OCI-LY7 (cell line): Measurements from ENCODE around the gene BMP2. TPM values are rescaled to one million over a fixed set of nuclear protein-coding genes. Genes with fewer than 3 reads are reported as not detected.
A peak's percentile ranks its signal among the peaks of the same experiment; 100 is the strongest.

Source experiments
- Bru-seq: library from RNA; stranded (reverse); fragments of 400-500 nt; gene quantifications from one replicate; lab custom pipeline; 2021; lab: Mats Ljungman, UMichigan
- BruChase-seq, 2 experiments: library from RNA; stranded (reverse); fragments of 400-500 nt; gene quantifications; one replicate each; lab custom pipeline; 2021; lab: Mats Ljungman, UMichigan
- BruUV-seq: library from RNA; stranded (reverse); fragments of 400-500 nt; replicated peaks from 2 replicates; lab custom pipeline; 2021; lab: Mats Ljungman, UMichigan
- CTCF ChIA-PET: fragments of 300-600 bp; sonication (Branson Sonifier 250); formaldehyde crosslinking; loops from one replicate; lab custom pipeline; 2022; ENCODE audit warnings: antibody characterized with exemption; ENCODE audit not compliant: unreplicated experiment; lab: Charles Lee
- POLR2A ChIA-PET: fragments of 300-600 bp; sonication (Branson Sonifier 250); formaldehyde crosslinking; loops from one replicate; lab custom pipeline; 2022; ENCODE audit warnings: antibody characterized with exemption; lab: Charles Lee
- DNase-seq: peaks from one replicate; pipeline ENCODE4 v3.0.0-alpha.2; 2015; ENCODE audit warnings: low spot score
- H2AFZ ChIP-seq: fragments of 200-600 bp; sonication (generic), shearing (Covaris generic); 2 replicates; pipeline ENCODE4 v1.6.1; 2014; ENCODE audit warnings: mild to moderate bottlenecking, antibody characterized with exemption, low read length, moderate library complexity
- H3K27ac ChIP-seq: fragments of 200-600 bp; sonication (generic); 2 replicates; pipeline ENCODE4 v1.5.1; 2014; ENCODE audit warnings: mixed run types, low read depth, mild to moderate bottlenecking, moderate library complexity, low read length, inconsistent platforms; ENCODE audit not compliant: poor library complexity, severe bottlenecking
- H3K36me3 ChIP-seq: fragments of 200-600 bp; sonication (generic); 2 replicates; pipeline ENCODE4 v1.6.1; 2014; ENCODE audit warnings: mild to moderate bottlenecking, antibody characterized with exemption, low read length, moderate library complexity, mixed read lengths; ENCODE audit not compliant: insufficient read depth
- H3K4me1 ChIP-seq: fragments of 200-600 bp; sonication (generic); 2 replicates; pipeline ENCODE4 v1.5.1; 2014; ENCODE audit warnings: mild to moderate bottlenecking, low read length; ENCODE audit not compliant: insufficient read depth, poor library complexity, severe bottlenecking
- H3K4me2 ChIP-seq: fragments of 200-600 bp; sonication (generic); 2 replicates; pipeline ENCODE4 v1.6.1; 2014; ENCODE audit warnings: mild to moderate bottlenecking, low read length
- H3K4me3 ChIP-seq: fragments of 200-600 bp; sonication (generic); 2 replicates; pipeline ENCODE4 v1.5.1; 2014; ENCODE audit warnings: mild to moderate bottlenecking, low read depth, low read length; ENCODE audit not compliant: poor library complexity, severe bottlenecking
- H3K79me2 ChIP-seq: fragments of 200-600 bp; sonication (generic); 2 replicates; pipeline ENCODE4 v1.6.1; 2016; ENCODE audit warnings: low read depth, mild to moderate bottlenecking, low read length, moderate library complexity, mixed read lengths; ENCODE audit not compliant: insufficient read depth
- H3K9me2 ChIP-seq: fragments of 200-600 bp; sonication (generic); 2 replicates; pipeline ENCODE4 v1.6.1; 2016; ENCODE audit warnings: mild to moderate bottlenecking, low read length, mixed read lengths; ENCODE audit not compliant: insufficient read depth
- H3K9me3 ChIP-seq: fragments of 200-600 bp; sonication (generic); 2 replicates; pipeline ENCODE4 v1.6.1; 2014; ENCODE audit warnings: mild to moderate bottlenecking, mixed run types, low read length, mixed read lengths
- H4K20me1 ChIP-seq: fragments of 200-600 bp; sonication (generic); 2 replicates; pipeline ENCODE4 v1.6.1; 2014; ENCODE audit warnings: mild to moderate bottlenecking, antibody characterized with exemption, low read length, moderate library complexity, mixed read lengths; ENCODE audit not compliant: insufficient read depth
- EZH2phosphoT487 ChIP-seq: fragments of 200-600 bp; sonication (generic); IDR thresholded peaks from 2 replicates; pipeline ENCODE4 v1.6.1; 2018; ENCODE audit warnings: low read depth, borderline replicate concordance, mild to moderate bottlenecking, mixed run types, antibody characterized with exemption, low read length, moderate library complexity, mixed read lengths
- intact Hi-C: fragments of 100-400 bp; cut with micrococcal nuclease; formaldehyde crosslinking; loops from one replicate; pipeline ENCODE4 v1.10.0; 2022; ENCODE audit not compliant: unreplicated experiment
- long read RNA-seq: library from polyadenylated mRNA; stranded (forward); transcript quantifications from one replicate; pipeline ENCODE4 v2.0.0, GENCODE V29; 2022
- total RNA-seq, 2 experiments: library from RNA; depleted of rRNA in 1 of 2; stranded (reverse); fragments of >200 nt in 1 of 2; shearing (Covaris generic) in 1 of 2; gene quantifications; 2 replicates each; pipeline ENCODE4 v1.2.3, GENCODE V29; 2014 to 2022
- TF ChIP-seq, protein P1 (sequence below): fragments of 200-600 bp; sonication (generic); conservative IDR thresholded peaks from 2 replicates; pipeline ENCODE4 v1.5.1; 2014; ENCODE audit warnings: mild to moderate bottlenecking, antibody characterized with exemption, low read length, moderate library complexity, mixed read lengths

The BMP2 gene
- total RNA-seq (2014; rRNA removed; shearing (Covaris generic)), result not detected in 2 replicates
- total RNA-seq (2022), result not detected in 2 replicates
- not detected for Bru-seq, nascent RNA
- BruChase-seq, experiment 1, labeled RNA remaining after a 6-hour chase, result not detected
- BruChase-seq, experiment 2, labeled RNA remaining after a 2-hour chase, result not detected
- long read RNA-seq, result 0 reads

DNA sequence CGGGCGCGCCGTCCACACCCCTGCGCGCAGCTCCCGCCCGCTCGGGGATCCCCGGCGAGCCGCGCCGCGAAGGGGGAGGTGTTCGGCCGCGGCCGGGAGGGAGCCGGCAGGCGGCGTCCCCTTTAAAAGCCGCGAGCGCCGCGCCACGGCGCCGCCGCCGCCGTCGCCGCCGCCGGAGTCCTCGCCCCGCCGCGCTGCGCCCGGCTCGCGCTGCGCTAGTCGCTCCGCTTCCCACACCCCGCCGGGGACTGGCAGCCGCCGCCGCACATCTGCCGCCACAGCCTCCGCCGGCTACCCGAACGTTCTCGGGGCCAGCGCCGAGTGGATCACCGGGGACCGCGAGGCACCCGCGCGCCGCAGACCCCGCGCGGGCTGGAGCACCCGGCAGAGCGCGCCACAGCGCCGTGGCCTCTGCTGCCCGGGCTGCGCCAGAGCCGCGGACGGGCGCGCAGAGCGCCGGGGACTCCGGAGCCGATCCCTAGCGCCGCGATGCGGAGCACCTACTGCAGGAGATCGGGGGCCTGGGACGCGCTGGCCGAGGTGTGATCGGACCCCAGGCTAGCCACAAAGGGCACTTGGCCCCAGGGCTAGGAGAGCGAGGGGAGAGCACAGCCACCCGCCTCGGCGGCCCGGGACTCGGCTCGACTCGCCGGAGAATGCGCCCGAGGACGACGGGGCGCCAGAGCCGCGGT is at the start of gene BMP2:
Gene BMP2 (plus strand): TSS at position 151 of the 692 bp plus-strand sequence. CDS start 2,441 bp downstream, outside the sequence.
- Histone ChIP-seq H3K4me2 (peak within 1 kb of the TSS; percentile 55), H2AFZ (0 out of 2 replicates have a peak within 1 kb of the TSS, but pooled peaks have one; percentile 40), H3K9me2 (no peaks in the 10 kb centered on the region), H4K20me1 (no peaks in the 10 kb centered on the region), H3K4me1 (no peaks in the 10 kb centered on the region), H3K79me2 (no peaks in the 10 kb centered on the region), H3K4me3 (peak within 1 kb of the TSS; percentile 61), H3K36me3 (no peaks in the 10 kb centered on the region), H3K9me3 (no peaks in the 10 kb centered on the region), H3K27ac (no peak within 1 kb of the TSS)
- POLR2A ChIA-PET, result no interaction called here
- CTCF ChIA-PET, result no interaction called here
- intact Hi-C loops, result loop anchor here (5.0 kb wide), 1 partner anchor 1090 kb away; no protein-coding TSS in a partner anchor
- no peak for DNase-seq
- TF ChIP-seq, protein P1, sequence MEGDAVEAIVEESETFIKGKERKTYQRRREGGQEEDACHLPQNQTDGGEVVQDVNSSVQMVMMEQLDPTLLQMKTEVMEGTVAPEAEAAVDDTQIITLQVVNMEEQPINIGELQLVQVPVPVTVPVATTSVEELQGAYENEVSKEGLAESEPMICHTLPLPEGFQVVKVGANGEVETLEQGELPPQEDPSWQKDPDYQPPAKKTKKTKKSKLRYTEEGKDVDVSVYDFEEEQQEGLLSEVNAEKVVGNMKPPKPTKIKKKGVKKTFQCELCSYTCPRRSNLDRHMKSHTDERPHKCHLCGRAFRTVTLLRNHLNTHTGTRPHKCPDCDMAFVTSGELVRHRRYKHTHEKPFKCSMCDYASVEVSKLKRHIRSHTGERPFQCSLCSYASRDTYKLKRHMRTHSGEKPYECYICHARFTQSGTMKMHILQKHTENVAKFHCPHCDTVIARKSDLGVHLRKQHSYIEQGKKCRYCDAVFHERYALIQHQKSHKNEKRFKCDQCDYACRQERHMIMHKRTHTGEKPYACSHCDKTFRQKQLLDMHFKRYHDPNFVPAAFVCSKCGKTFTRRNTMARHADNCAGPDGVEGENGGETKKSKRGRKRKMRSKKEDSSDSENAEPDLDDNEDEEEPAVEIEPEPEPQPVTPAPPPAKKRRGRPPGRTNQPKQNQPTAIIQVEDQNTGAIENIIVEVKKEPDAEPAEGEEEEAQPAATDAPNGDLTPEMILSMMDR, result no peak
- no peak for TF ChIP-seq EZH2phosphoT487
- BruUV-seq, result no TSS peak

DNA sequence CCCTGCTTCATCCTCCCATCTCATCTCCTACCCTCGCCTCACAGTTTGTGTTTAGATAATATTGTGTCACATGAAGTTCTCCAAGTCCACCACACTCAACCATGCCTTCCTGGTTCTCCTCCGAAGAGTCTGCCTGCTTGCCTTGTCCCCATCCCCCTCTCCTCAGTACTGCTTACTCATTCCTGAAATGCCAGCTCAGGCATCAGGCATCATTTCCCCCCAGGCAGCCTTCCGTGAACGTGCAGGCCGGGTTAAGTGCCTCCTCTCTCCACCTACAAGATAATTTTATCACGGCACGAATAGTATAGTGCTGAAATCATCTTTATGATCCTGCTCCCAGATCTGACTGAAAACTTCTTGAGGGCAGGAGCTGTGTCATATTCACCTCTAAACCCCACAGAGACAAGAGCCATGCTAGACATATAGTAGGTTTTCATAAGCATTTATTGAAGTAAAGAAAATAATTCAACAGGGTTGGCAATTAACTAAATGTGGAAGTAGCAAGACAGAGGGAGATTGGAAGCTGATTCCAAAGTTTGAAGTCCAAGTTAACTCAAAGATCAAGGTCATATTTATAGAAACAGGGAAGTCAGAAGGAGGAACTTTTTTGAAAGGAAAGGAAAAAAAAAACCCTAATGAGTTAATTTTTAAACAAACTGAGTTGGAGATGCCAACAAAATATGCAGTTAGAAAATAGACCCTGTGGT is 48.7 kb upstream of the BMP2 start:
- Histone ChIP-seq H3K4me1 (no peaks in the 10 kb centered on the region), H3K9me3 (no peaks in the 10 kb centered on the region), H3K4me2 (no peak overlapping the region), H3K27ac (no peak overlapping the region), H4K20me1 (no peaks in the 10 kb centered on the region), H3K36me3 (no peaks in the 10 kb centered on the region), H3K9me2 (no peaks in the 10 kb centered on the region), H2AFZ (no peak overlapping the region), H3K4me3 (no peak overlapping the region), H3K79me2 (no peaks in the 10 kb centered on the region)
- POLR2A ChIA-PET, result no interaction called here
- CTCF ChIA-PET, result no interaction called here
- intact Hi-C loops, result no loop called here
- no peak for DNase-seq
- no TSS peak for BruUV-seq
- TF ChIP-seq, protein P1, result no peak
- TF ChIP-seq EZH2phosphoT487, result no peak
